H1 (cell line): ENCODE measurements around the gene FAM53A. TPM values are rescaled to one million over a fixed set of nuclear protein-coding genes. Genes with fewer than 3 reads are reported as not detected.

Experiments
- CTCF ChIA-PET: fragments of 300-600 bp; sonication (Branson Sonifier 250); formaldehyde crosslinking; loops from one replicate; lab custom pipeline; 2021; ENCODE audit not compliant: partially characterized antibody; lab: Charles Lee
- POLR2A ChIA-PET: fragments of 300-600 bp; sonication (Branson Sonifier 250); formaldehyde crosslinking; loops from one replicate; lab custom pipeline; 2021; ENCODE audit warnings: inconsistent platforms; ENCODE audit not compliant: partially characterized antibody; lab: Charles Lee
- DNase-seq, 2 experiments: peaks; one replicate each; pipeline versions ENCODE4 v3.0.0 to v3.0.0-alpha.2; 2010 to 2022; ENCODE audit warnings: low spot score in 2 of 2, low read depth in 1 of 2, mixed read lengths in 1 of 2
- FAIRE-seq: peaks from 2 replicates; lab custom pipeline; 2011; peaks lifted over from hg19 to GRCh38; lab: Jason Lieb, UNC
- H2AFZ ChIP-seq: 2 replicates; pipeline ENCODE4 v1.8.1; 2012; ENCODE audit warnings: low read length, inconsistent platforms
- H2AK5ac ChIP-seq: 2 replicates; pipeline ENCODE4 v1.6.1; 2013; ENCODE audit warnings: low read depth, low read length
- H2BK120ac ChIP-seq: replicated peaks from 2 replicates; pipeline ENCODE3; 2013; ENCODE audit warnings: low read depth, low read length, inconsistent platforms
- H2BK12ac ChIP-seq: 2 replicates; pipeline ENCODE4 v1.6.1; 2013; ENCODE audit warnings: low read depth, low read length
- H2BK15ac ChIP-seq: 2 replicates; pipeline ENCODE4 v1.6.1; 2013; ENCODE audit warnings: low read length
- H2BK20ac ChIP-seq: 2 replicates; pipeline ENCODE4 v1.6.1; 2013; ENCODE audit warnings: low read length
- H2BK5ac ChIP-seq: 2 replicates; pipeline ENCODE4 v1.6.1; 2013; ENCODE audit warnings: low read depth, low read length
- H3K14ac ChIP-seq: 2 replicates; pipeline ENCODE4 v1.6.1; 2013; ENCODE audit warnings: inconsistent platforms; ENCODE audit not compliant: insufficient read length
- H3K18ac ChIP-seq: 2 replicates; pipeline ENCODE4 v1.6.1; 2013; ENCODE audit warnings: low read length; ENCODE audit errors: extremely low read depth
- H3K23ac ChIP-seq: 2 replicates; pipeline ENCODE4 v1.6.1; 2013; ENCODE audit warnings: inconsistent platforms; ENCODE audit not compliant: insufficient read length
- H3K23me2 ChIP-seq: 2 replicates; pipeline ENCODE4 v1.6.1; 2013; ENCODE audit warnings: low read depth, low read length
- H3K27ac ChIP-seq: 2 replicates; pipeline ENCODE4 v1.6.1; 2011; ENCODE audit warnings: low read depth, low read length, inconsistent platforms
- H3K27me3 ChIP-seq, 4 experiments: replicated peaks in 1 of 4; 1 replicate in 1 of 4; 2 replicates in 3 of 4; pipeline versions ENCODE4 v1.6.1 to v1.8.1; 2011 to 2013; ENCODE audit warnings: low read length in 3 of 4, mild to moderate bottlenecking in 3 of 4, inconsistent platforms in 2 of 4, mixed read lengths in 2 of 4, moderate library complexity in 1 of 4; ENCODE audit not compliant: control insufficient read depth in 3 of 4, insufficient read depth in 3 of 4; ENCODE audit errors: extremely low read depth in 1 of 4
- H3K36me3 ChIP-seq, 4 experiments: 2 replicates each; pipeline versions ENCODE4 v1.6.1 to v1.8.1; 2011 to 2013; ENCODE audit warnings: mild to moderate bottlenecking in 4 of 4, low read length in 3 of 4, moderate library complexity in 2 of 4, control low read depth in 1 of 4, inconsistent platforms in 1 of 4; ENCODE audit not compliant: insufficient read depth in 4 of 4, control insufficient read depth in 2 of 4
- H3K4ac ChIP-seq: replicated peaks from 2 replicates; pipeline ENCODE3; 2013; ENCODE audit warnings: low read length, low read depth, mixed read lengths, inconsistent platforms; ENCODE audit not compliant: insufficient read length
- H3K4me1 ChIP-seq, 4 experiments: replicated peaks in 1 of 4; 1 replicate in 1 of 4; 2 replicates in 3 of 4; pipeline versions ENCODE4 v1.6.1 to v1.8.1; 2011 to 2013; ENCODE audit warnings: low read length in 3 of 4, inconsistent platforms in 2 of 4, mixed read lengths in 1 of 4; ENCODE audit not compliant: insufficient read depth in 4 of 4, control insufficient read depth in 3 of 4
- H3K4me2 ChIP-seq, 2 experiments: 2 replicates each; pipeline versions ENCODE4 v1.6.1 to v1.8.1; 2011 to 2013; ENCODE audit warnings: low read depth in 2 of 2, low read length in 2 of 2, control low read depth in 1 of 2, inconsistent platforms in 1 of 2, mild to moderate bottlenecking in 1 of 2; ENCODE audit not compliant: insufficient read depth in 1 of 2
- H3K4me3 ChIP-seq, 4 experiments: fragments of 200-600, 300-600 bp in 1 of 4; sonication (generic), shearing (Covaris generic), sonication (Bioruptor Twin) in 1 of 4; 2 replicates each; pipeline versions ENCODE4 v1.5.1 to v1.8.1; 2011 to 2016; ENCODE audit warnings: low read length in 4 of 4, low read depth in 3 of 4, control low read depth in 2 of 4, inconsistent platforms in 2 of 4, mild to moderate bottlenecking in 2 of 4, mixed read lengths in 1 of 4, moderate library complexity in 1 of 4; ENCODE audit not compliant: insufficient read depth in 2 of 4; ENCODE audit errors: extremely low read depth in 1 of 4
- H3K56ac ChIP-seq: replicated peaks from 2 replicates; pipeline ENCODE3; 2013; ENCODE audit warnings: low read depth, mild to moderate bottlenecking, mixed read lengths, low read length, inconsistent platforms; ENCODE audit not compliant: insufficient read length
- H3K79me1 ChIP-seq: 2 replicates; pipeline ENCODE4 v1.6.1; 2013; ENCODE audit warnings: low read depth, low read length, control low read depth
- H3K79me2 ChIP-seq, 2 experiments: 2 replicates each; pipeline versions ENCODE4 v1.6.1 to v1.8.1; 2012 to 2013; ENCODE audit warnings: low read length in 2 of 2, mild to moderate bottlenecking in 2 of 2, inconsistent platforms in 1 of 2; ENCODE audit not compliant: insufficient read depth in 2 of 2, control insufficient read depth in 1 of 2
- H3K9ac ChIP-seq, 4 experiments: replicated peaks in 1 of 4; 1 replicate in 1 of 4; 2 replicates in 3 of 4; pipeline versions ENCODE4 v1.6.1 to v1.8.1; 2011 to 2013; ENCODE audit warnings: low read depth in 3 of 4, low read length in 3 of 4, control low read depth in 2 of 4, mild to moderate bottlenecking in 2 of 4, moderate library complexity in 2 of 4, inconsistent platforms in 1 of 4; ENCODE audit errors: extremely low read depth in 1 of 4
- H3K9me3 ChIP-seq, 2 experiments: 2 replicates each; pipeline versions ENCODE4 v1.6.1 to v1.8.1; 2012 to 2013; ENCODE audit warnings: mild to moderate bottlenecking in 2 of 2, moderate library complexity in 2 of 2, control low read depth in 1 of 2, inconsistent platforms in 1 of 2, low read depth in 1 of 2, low read length in 1 of 2, mixed read lengths in 1 of 2; ENCODE audit not compliant: insufficient read depth in 2 of 2
- H4K20me1 ChIP-seq, 2 experiments: replicated peaks in 1 of 2; 2 replicates each; pipeline versions ENCODE3 to v1.8.1; 2011 to 2013; ENCODE audit warnings: inconsistent platforms in 2 of 2, low read length in 2 of 2, mild to moderate bottlenecking in 1 of 2; ENCODE audit not compliant: insufficient read depth in 2 of 2, control insufficient read depth in 1 of 2
- H4K5ac ChIP-seq: 2 replicates; pipeline ENCODE4 v1.6.1; 2013; ENCODE audit warnings: low read length, low read depth, mixed read lengths, inconsistent platforms; ENCODE audit not compliant: insufficient read length
- H4K8ac ChIP-seq: 2 replicates; pipeline ENCODE4 v1.8.0; 2013; ENCODE audit warnings: mild to moderate bottlenecking, moderate library complexity, low read length, inconsistent platforms; ENCODE audit not compliant: insufficient read depth; ENCODE audit errors: extremely low read depth
- H4K91ac ChIP-seq: replicated peaks from 2 replicates; pipeline ENCODE3; 2013; ENCODE audit warnings: low read length, mixed read lengths, inconsistent platforms; ENCODE audit not compliant: insufficient read length
- ATF2 ChIP-seq: IDR thresholded peaks from 2 replicates; pipeline ENCODE4 v1.6.1; 2012; ENCODE audit warnings: low read length, inconsistent platforms
- EGR1 ChIP-seq: IDR thresholded peaks from 2 replicates; pipeline ENCODE4 v1.6.1; 2011; ENCODE audit warnings: low read depth, low read length, borderline replicate concordance
- FOSL1 ChIP-seq: IDR thresholded peaks from 2 replicates; pipeline ENCODE4 v1.6.1; 2011; ENCODE audit warnings: mild to moderate bottlenecking, low read depth, low read length, moderate library complexity; ENCODE audit not compliant: insufficient read depth
- GTF2F1 ChIP-seq: IDR thresholded peaks from 2 replicates; pipeline ENCODE4 v1.6.1; 2012; ENCODE audit warnings: low read depth, low read length, improper control_type of control experiment, borderline replicate concordance
- POLR2A ChIP-seq, 2 experiments: IDR thresholded peaks; 1 replicate in 1 of 2; 2 replicates in 1 of 2; pipeline ENCODE4 v1.6.1; 2011; ENCODE audit warnings: low read depth in 2 of 2, low read length in 2 of 2, mild to moderate bottlenecking in 2 of 2; ENCODE audit errors: control extremely low read depth in 1 of 2
- SUZ12 ChIP-seq: fragments of 200-600 bp; sonication (generic); IDR thresholded peaks from 2 replicates; pipeline ENCODE4 v1.6.1; 2012; ENCODE audit warnings: mild to moderate bottlenecking, inconsistent platforms, low read length, moderate library complexity, mixed read lengths
- WGBS, 2 experiments: shearing (Covaris generic) in 1 of 2; methylation state at CpG; one replicate each; pipeline versions ENCODE4 v1.1.6 to v1.1.7; 2013 to 2015; ENCODE audit warnings: low lambda C conversion rate in 2 of 2, mixed read lengths in 2 of 2, inconsistent platforms in 1 of 2, low coverage in 1 of 2, missing lambda C conversion rate in 1 of 2; ENCODE audit not compliant: insufficient replicate concordance in 2 of 2, insufficient coverage in 1 of 2, insufficient read length in 1 of 2; ENCODE audit errors: extremely low coverage in 1 of 2, missing lambda C conversion rate in 1 of 2; 5-methylcytosine and 5-hydroxymethylcytosine counted together
- polyA plus RNA-seq, 7 experiments: library from polyadenylated mRNA; depleted of rRNA in 3 of 7; stranded (reverse) in 5 of 7; unstranded in 2 of 7; fragments of >200 nt in 5 of 7; fragments of 200-250 nt in 2 of 7; gene quantifications; 1 replicate in 5 of 7; 2 replicates in 1 of 7; 4 replicates in 1 of 7; pipeline versions ENCODE4 v1.2.1 to v1.2.3, GENCODE V29; 2011 to 2013; ENCODE audit warnings: missing spikeins in 2 of 7, mixed read lengths in 2 of 7
- total RNA-seq: library from RNA; stranded (reverse); fragmentation: NEBNext Ultra II Directional; extraction: Animal tissue kit (Norgen Biotek cat#: 25700); gene quantifications from 2 replicates; pipeline ENCODE4 v1.2.1, GENCODE V29; 2021

FAM53A gene
- total and polyA plus RNA-seq, 2 of the 8 experiments (the other 6 are each of a cell fraction or from before 2014, with no cell fraction given), result 1.9 to 2.0 TPM

GRCh38 chr4:1608196-1608820 lies 75.8 kb downstream of the FAM53A start:
- no peak overlapping the region for H4K91ac ChIP-seq
- H2BK12ac ChIP-seq, result no peak overlapping the region
- H2BK15ac ChIP-seq, result no peak overlapping the region
- H2AFZ ChIP-seq, result no peak overlapping the region
- no peak for DNase-seq
- TF ChIP-seq SUZ12, result no peak
- no peak for TF ChIP-seq FOSL1
- TF ChIP-seq EGR1, result no peak
- no peak for TF ChIP-seq ATF2
- no peak for TF ChIP-seq GTF2F1
- TF ChIP-seq POLR2A (IDR thresholded peaks at IDR 0.05; ENCODE audit: control extremely low read depth in 1 of 2, low read depth in 2 of 2, low read length in 2 of 2), result no peak
- no peak overlapping the region for H3K14ac ChIP-seq
- H3K9me3 ChIP-seq, result no peaks in the 10 kb centered on the region
- 87% methylated on average over 24 of the region's 24 CpGs; no CpG with 5 or more reads in 1 of the 2 experiments for WGBS, 2 experiments
- no peaks in the 10 kb centered on the region for H3K23me2 ChIP-seq
- POLR2A ChIA-PET, result no interaction called here
- H2AK5ac ChIP-seq, result no peak overlapping the region
- H3K18ac ChIP-seq, result no peak overlapping the region
- no peak overlapping the region for H2BK20ac ChIP-seq
- no peaks in the 10 kb centered on the region for H3K79me1 ChIP-seq
- H3K27me3 ChIP-seq, result no peaks in the 10 kb centered on the region
- no peak overlapping the region for H3K4ac ChIP-seq
- FAIRE-seq, result no peak
- H3K4me3 ChIP-seq, result no peak overlapping the region
- H3K4me2 ChIP-seq, result no peak overlapping the region
- H4K20me1 ChIP-seq, result peaks cover 0 to 3% of the 10 kb centered on the region in 2 experiments
- no peak overlapping the region for H4K5ac ChIP-seq
- CTCF ChIA-PET, result interaction anchor here (0.6 kb wide), 1 partner anchor 146 kb away, joined by 3 read pairs; no protein-coding TSS in a partner anchor
- H3K23ac ChIP-seq, result no peak overlapping the region
- no peaks in the 10 kb centered on the region for H3K79me2 ChIP-seq
- no peak overlapping the region for H2BK5ac ChIP-seq
- no peak overlapping the region for H3K56ac ChIP-seq
- H3K36me3 ChIP-seq, result no peaks in the 10 kb centered on the region
- no peak overlapping the region for H3K9ac ChIP-seq
- H3K4me1 ChIP-seq, result peaks cover 0 to 3% (median 1%) of the 10 kb centered on the region in 4 experiments; a peak in 2 of 7 replicates
- no peak overlapping the region; the same call in 1 of the 2 replicates for H4K8ac ChIP-seq
- H2BK120ac ChIP-seq, result no peak overlapping the region
- no peak overlapping the region for H3K27ac ChIP-seq
